ENCODE results near the gene TUBB2B. TPM values are rescaled to one million over a fixed set of nuclear protein-coding genes. Genes with fewer than 3 reads are reported as not detected.

Gene TUBB2B
- total RNA-seq (1 to 10 TPM; 2.8 to 4.3 TPM), polyA plus RNA-seq (1 to 10 TPM in 1 of 2 donors, under 1 TPM in 1; 0.85 to 2.4 TPM)
- long read RNA-seq, donor 1, partial matches to known transcripts = 0 of 5 reads
- long read RNA-seq, donor 1, other reads (novel, unspliced or antisense) = 0 of 5 reads
- long read RNA-seq, donor 2, partial matches to known transcripts = 0 of 1 reads
- long read RNA-seq, donor 2, other reads (novel, unspliced or antisense) = 0 of 1 reads
- long read RNA-seq, donor 3, partial matches to known transcripts = 0 of 1 reads
- long read RNA-seq, donor 3, other reads (novel, unspliced or antisense) = 0 of 1 reads
- long read RNA-seq, donor 4, partial matches to known transcripts = 0 of 4 reads
- long read RNA-seq, donor 4, other reads (novel, unspliced or antisense) = 0 of 4 reads
- long read RNA-seq, donor 5, transcript TUBB2B-201 (4 exons, 2,020 nt) = major isoform, 16 of 16 reads
- long read RNA-seq, donor 5, partial matches to known transcripts = 0 of 16 reads
- long read RNA-seq, donor 5, other reads (novel, unspliced or antisense) = 0 of 16 reads

- Histone ChIP-seq H3K9ac (ENCODE audit: insufficient read depth in 1 of 2, low read length in 2 of 2) (no peak within 1 kb of the TSS), H3K27ac (ENCODE audit: low read depth in 1 of 2, low read length in 1 of 2) (no peak within 1 kb of the TSS), H3K9me3 (ENCODE audit: control insufficient read depth in 4 of 4, insufficient read depth in 3 of 4, low read length in 3 of 4) (peaks cover 0 to 6% (median 0%) of the 10 kb centered on the region in 4 donors), H3K36me3 (ENCODE audit: control insufficient read depth in 4 of 4, insufficient read depth in 4 of 4, low read length in 4 of 4) (no peaks in the 10 kb centered on the region), H3K4me3 (no peak within 1 kb of the TSS), H3K27me3 (ENCODE audit: control insufficient read depth in 3 of 3, insufficient read depth in 3 of 3, low read length in 2 of 3) (peaks cover 4 to 50% (median 37%) of the 10 kb centered on the region in 3 donors), H3K4me1 (ENCODE audit: control insufficient read depth in 5 of 5, insufficient read depth in 5 of 5, low read length in 5 of 5) (peaks cover 0 to 54% (median 12%) of the 10 kb centered on the region in 5 donors)
- no peak for ATAC-seq (ENCODE audit: insufficient read depth, low FRiP score)
- WGBS, 2 donors = 1 to 2% methylated on average over 51 to 66 of the region's 66 CpGs
- TF ChIP-seq CTCF (IDR thresholded peaks at IDR 0.05; ENCODE audit: control extremely low read depth, extremely low read depth) = no peak
- peak; percentile 67 to 84 (median 76) for DNase-seq
Measured at GRCh38 chr6:3227363-3228045, at the start of gene TUBB2B. Gene TUBB2B (minus strand): TSS chr6:3227653. CDS start chr6:3227543, 110 bp downstream.

GRCh38 chr6:3277251-3277650 lies 49.8 kb upstream of the TUBB2B start:
- Histone ChIP-seq H3K27ac (ENCODE audit: low read depth in 1 of 2, low read length in 1 of 2) (no peak overlapping the region), H3K9ac (ENCODE audit: insufficient read depth in 1 of 2, low read length in 2 of 2) (no peak overlapping the region), H3K9me3 (ENCODE audit: control insufficient read depth in 4 of 4, insufficient read depth in 3 of 4, low read length in 3 of 4) (no peaks in the 10 kb centered on the region), H3K36me3 (ENCODE audit: control insufficient read depth in 4 of 4, insufficient read depth in 4 of 4, low read length in 4 of 4) (peaks cover 0 to 7% (median 4%) of the 10 kb centered on the region in 4 donors), H3K4me1 (ENCODE audit: control insufficient read depth in 5 of 5, insufficient read depth in 5 of 5, low read length in 5 of 5) (peaks cover 0 to 12% (median 5%) of the 10 kb centered on the region in 5 donors), H3K27me3 (ENCODE audit: control insufficient read depth in 3 of 3, insufficient read depth in 3 of 3, low read length in 2 of 3) (no peaks in the 10 kb centered on the region), H3K4me3 (no peak overlapping the region)
- no peak for DNase-seq
- 88 to 94% methylated on average over 12 of the region's 12 CpGs for WGBS, 2 donors
- ATAC-seq (ENCODE audit: insufficient read depth, low FRiP score) = no peak
- no peak for TF ChIP-seq CTCF (IDR thresholded peaks at IDR 0.05; ENCODE audit: control extremely low read depth, extremely low read depth)

GRCh38 chr6:3276174-3277167 lies 49.0 kb upstream of the TUBB2B start:
- peaks cover 4 to 13% (median 9%) of the 10 kb centered on the region in 4 donors for H3K36me3 ChIP-seq (ENCODE audit: control insufficient read depth in 4 of 4, insufficient read depth in 4 of 4, low read length in 4 of 4)
- no peak overlapping the region for H3K9ac ChIP-seq (ENCODE audit: insufficient read depth in 1 of 2, low read length in 2 of 2)
- no peaks in the 10 kb centered on the region for H3K9me3 ChIP-seq (ENCODE audit: control insufficient read depth in 4 of 4, insufficient read depth in 3 of 4, low read length in 3 of 4)
- 86 to 89% methylated on average over 20 of the region's 20 CpGs for WGBS, 2 donors
- DNase-seq (no peak), ATAC-seq (ENCODE audit: insufficient read depth, low FRiP score) (no peak)
- H3K27ac ChIP-seq (ENCODE audit: low read depth in 1 of 2, low read length in 1 of 2) = no peak overlapping the region
- H3K27me3 ChIP-seq (ENCODE audit: control insufficient read depth in 3 of 3, insufficient read depth in 3 of 3, low read length in 2 of 3) = no peaks in the 10 kb centered on the region
- H3K4me3 ChIP-seq = no peak overlapping the region
- H3K4me1 ChIP-seq (ENCODE audit: control insufficient read depth in 5 of 5, insufficient read depth in 5 of 5, low read length in 5 of 5) = peaks cover 0 to 4% (median 0%) of the 10 kb centered on the region in 5 donors
- TF ChIP-seq CTCF (IDR thresholded peaks at IDR 0.05; ENCODE audit: control extremely low read depth, extremely low read depth) = no peak
